GM12891 (cell line): Measurements from ENCODE around the gene LITAFD.
A peak's percentile ranks its signal among the peaks of the same experiment; 100 is the strongest.

Source experiments
- DNase-seq: peaks from one replicate; pipeline ENCODE4 v3.0.0; 2011; ENCODE audit warnings: low spot score; ENCODE audit not compliant: insufficient read length
- FAIRE-seq: peaks from 2 replicates; lab custom pipeline; 2011; peaks lifted over from hg19 to GRCh38; lab: Jason Lieb, UNC
- PAX5 ChIP-seq: IDR thresholded peaks from 2 replicates; pipeline ENCODE4 v1.6.1; 2011; ENCODE audit warnings: low read length, moderate library complexity, mild to moderate bottlenecking; ENCODE audit not compliant: insufficient read depth, severe bottlenecking
- POLR2A ChIP-seq: IDR thresholded peaks from 2 replicates; pipeline ENCODE4 v1.6.1; 2011; ENCODE audit warnings: low read depth, low read length, control low read depth
- POLR2AphosphoS5 ChIP-seq: IDR thresholded peaks from 2 replicates; pipeline ENCODE4 v1.6.1; 2011; ENCODE audit warnings: low read depth, low read length, control low read depth
- POU2F2 ChIP-seq: IDR thresholded peaks from 2 replicates; pipeline ENCODE4 v1.6.1; 2011; ENCODE audit warnings: low read depth, mild to moderate bottlenecking, control low read depth, low read length, moderate library complexity
- SPI1 ChIP-seq: IDR thresholded peaks from 2 replicates; pipeline ENCODE4 v1.6.1; 2011; ENCODE audit warnings: low read depth, low read length, control low read depth
- TAF1 ChIP-seq: IDR thresholded peaks from 2 replicates; pipeline ENCODE4 v1.6.1; 2011; ENCODE audit warnings: low read depth, low read length, control low read depth

Gene LITAFD

DNA sequence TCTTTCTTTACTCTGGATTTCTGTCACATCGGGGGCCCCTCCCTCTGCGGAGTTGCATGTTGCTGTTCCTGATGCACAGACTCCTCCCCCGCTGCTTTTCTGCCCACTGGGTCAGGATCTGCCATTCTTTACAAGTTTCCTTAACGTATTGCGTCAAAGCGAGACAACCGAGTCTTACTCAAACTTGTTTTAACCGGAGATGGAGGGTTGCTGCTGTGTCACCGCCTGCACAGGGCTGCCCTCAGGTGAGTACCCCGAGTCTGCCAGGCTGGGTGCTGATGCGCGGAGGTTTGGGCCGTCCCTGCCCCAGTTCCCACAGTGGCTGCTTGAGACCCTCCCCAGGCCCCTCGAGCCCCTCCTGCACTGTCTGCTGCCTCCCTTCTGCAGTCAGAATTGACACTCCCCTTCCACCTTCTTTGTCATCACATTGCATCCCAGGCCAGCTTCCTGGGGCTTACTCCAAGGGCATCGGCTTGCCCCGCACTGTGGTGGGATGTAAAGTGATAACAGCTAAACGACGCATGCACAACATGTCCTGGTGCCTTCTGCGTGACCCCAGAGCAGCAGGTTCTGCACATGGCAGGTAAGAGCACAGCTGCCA is 32.6 kb upstream of the LITAFD start:
- DNase-seq, result peak; percentile 5
- TF ChIP-seq POU2F2, result no peak; the same call in 1 of the 2 replicates
- TF ChIP-seq POLR2A, result peak; percentile 66; the same call in 1 of the 2 replicates
- TF ChIP-seq POLR2AphosphoS5, result no peak
- no peak for TF ChIP-seq SPI1
- no peak for FAIRE-seq

GRCh38 chr16:8850279-8850885 is 31.8 kb upstream of the LITAFD start:
- DNase-seq, result peak; percentile 19
- TF ChIP-seq POLR2AphosphoS5, result peak; percentile 67; the same call in 1 of the 2 replicates
- peak; percentile 58; the same call in 1 of the 2 replicates for TF ChIP-seq SPI1
- no peak for TF ChIP-seq POU2F2
- FAIRE-seq, result no peak

DNA sequence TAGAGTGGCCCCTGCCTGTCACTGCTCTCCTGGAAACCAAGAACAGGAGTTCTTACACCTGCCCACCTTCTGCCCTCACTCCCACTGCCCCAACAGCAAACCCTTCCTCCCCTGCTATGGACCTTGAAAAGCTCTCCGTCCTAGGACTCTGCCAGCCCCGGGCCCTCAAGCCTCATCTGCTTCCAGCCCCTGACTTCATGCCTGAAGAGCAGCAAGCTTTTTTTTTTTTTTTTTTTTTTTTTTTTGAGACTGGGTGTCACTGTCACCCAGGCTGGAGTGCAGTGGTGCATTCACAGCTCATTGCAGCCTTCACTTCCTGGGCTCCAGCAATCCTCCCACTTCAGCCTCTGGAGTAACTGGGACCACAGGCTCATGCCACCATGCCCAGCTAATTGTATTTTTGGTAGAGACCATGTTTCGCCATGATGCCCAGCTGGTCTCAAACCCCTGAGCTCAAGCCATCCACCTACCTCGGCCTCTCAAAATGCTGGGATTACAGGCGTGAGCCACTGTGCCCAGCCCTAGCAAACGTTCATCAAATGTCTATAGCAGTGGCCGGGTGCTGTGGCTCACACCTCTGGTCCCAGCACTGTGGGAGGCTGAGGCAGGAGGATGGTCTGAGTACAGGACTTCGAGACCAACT is 30.3 kb upstream of the LITAFD start:
- no peak for FAIRE-seq
- TF ChIP-seq TAF1, result no peak
- no peak for TF ChIP-seq POLR2A
- no peak for TF ChIP-seq POU2F2
- no peak for TF ChIP-seq PAX5
- TF ChIP-seq SPI1, result no peak
- TF ChIP-seq POLR2AphosphoS5, result no peak
- DNase-seq, result peak; percentile 4

- no peak for DNase-seq
- no peak for FAIRE-seq
- TF ChIP-seq POU2F2 (no peak), POLR2A (no peak), PAX5 (no peak), POLR2AphosphoS5 (no peak), TAF1 (no peak), SPI1 (no peak)
Observed at GRCh38 chr16:8852534-8852933, 29.6 kb upstream of the LITAFD start.

DNA sequence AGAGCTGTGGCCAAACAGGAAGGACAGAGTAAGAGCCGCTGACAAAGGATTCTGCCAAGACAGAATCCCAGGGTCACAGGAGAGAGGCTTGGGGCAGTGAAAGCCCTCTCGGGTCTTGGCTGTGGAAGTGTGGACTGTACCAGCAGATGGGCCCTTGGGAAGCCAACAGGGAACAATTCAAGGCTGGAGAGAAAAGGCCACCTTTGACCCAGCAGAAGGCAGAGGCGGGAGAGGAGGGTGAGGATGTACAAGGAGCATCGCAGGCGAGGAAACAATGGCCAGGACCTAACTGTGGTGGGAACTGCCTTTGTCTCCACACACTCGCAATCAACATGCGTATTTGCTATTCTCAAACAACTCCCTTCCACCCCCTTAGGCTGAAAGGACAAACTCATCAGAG is 29.0 kb upstream of the LITAFD start:
- TF ChIP-seq SPI1 (no peak), POLR2A (no peak), POLR2AphosphoS5 (peak; percentile 66; the same call in 1 of the 2 replicates), PAX5 (no peak), TAF1 (no peak), POU2F2 (no peak)
- FAIRE-seq (no peak), DNase-seq (no peak)

- DNase-seq, result no peak
- FAIRE-seq, result no peak
- TF ChIP-seq PAX5 (no peak), TAF1 (no peak), POU2F2 (no peak), POLR2AphosphoS5 (no peak), POLR2A (no peak), SPI1 (no peak)
Observed at GRCh38 chr16:8853611-8854010, 28.5 kb upstream of the LITAFD start.

DNA sequence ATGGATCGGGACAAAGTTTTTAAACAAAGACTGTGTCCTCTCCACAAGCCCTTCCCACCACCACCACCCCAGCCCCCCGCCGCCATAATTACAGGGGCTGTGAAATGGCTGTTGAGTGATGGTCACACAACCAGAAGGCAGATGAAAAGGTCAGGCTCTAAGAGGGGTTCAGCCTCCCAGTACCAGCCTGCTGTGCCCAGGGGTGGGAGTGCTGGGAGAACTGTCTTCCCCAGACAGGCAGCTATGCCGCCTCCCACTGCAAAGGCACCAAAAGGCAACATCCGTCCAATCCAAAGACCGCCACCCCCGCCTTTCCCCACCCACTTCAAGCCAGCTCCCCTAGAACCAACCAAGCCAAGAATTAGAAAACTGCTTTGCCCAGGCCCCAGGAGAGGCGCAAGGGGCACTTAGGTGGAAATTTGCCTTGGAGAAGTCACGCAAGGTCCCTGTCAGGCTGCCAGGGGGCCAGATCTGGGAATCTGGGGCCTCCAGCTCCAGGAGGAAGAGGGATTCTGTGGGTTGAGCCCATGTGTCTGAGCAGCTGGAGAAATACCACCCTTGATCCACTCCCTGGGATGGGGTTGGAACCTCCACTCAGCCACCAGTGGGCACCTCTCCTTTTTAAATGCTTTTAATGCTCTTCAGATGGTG is 27.7 kb upstream of the LITAFD start:
- no peak for DNase-seq
- TF ChIP-seq POLR2A (peak; percentile 8; the same call in 1 of the 2 replicates), POU2F2 (no peak)
- no peak for FAIRE-seq

GRCh38 chr16:8855051-8855786 is 26.9 kb upstream of the LITAFD start:
- TF ChIP-seq POLR2AphosphoS5, result no peak
- TF ChIP-seq POU2F2, result no peak
- no peak for TF ChIP-seq TAF1
- TF ChIP-seq SPI1, result no peak
- TF ChIP-seq POLR2A, result no peak; the same call in 1 of the 2 replicates
- no peak for TF ChIP-seq PAX5
- no peak for FAIRE-seq
- no peak for DNase-seq

DNA sequence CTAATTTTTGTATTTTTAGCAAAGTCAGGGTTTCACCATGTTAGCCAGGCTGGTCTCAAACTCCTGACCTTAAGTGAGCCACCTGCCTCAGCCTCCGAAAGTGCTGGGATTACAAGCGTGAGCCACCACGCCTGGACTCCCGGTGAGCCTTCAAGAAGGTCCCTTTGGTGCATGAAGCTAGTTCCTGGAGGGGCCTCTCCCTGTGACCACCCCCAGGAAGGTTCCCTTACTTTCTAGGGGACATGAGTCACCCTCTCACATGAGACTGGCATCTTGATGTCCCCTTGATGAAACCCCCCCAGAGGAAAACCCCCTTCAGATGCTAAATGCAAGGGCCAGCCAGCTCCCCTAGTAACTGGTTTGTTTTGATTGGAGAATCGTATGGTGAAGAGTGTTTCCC is 26.2 kb upstream of the LITAFD start:
- FAIRE-seq, result no peak
- DNase-seq, result no peak
- TF ChIP-seq POLR2AphosphoS5 (no peak), POU2F2 (no peak), POLR2A (no peak), TAF1 (no peak), PAX5 (no peak), SPI1 (no peak)
